Stimulated activated CD8-positive, alpha-beta memory T cell treated with anti-CD3 and anti-CD28 coated beads, Interleukin-4, amount 100 ng/mL, for 1 hour (primary cell): ENCODE results near the gene ITSN1.
"Not testable (repeated sequence)": the region's sequence is repeated elsewhere in the genome, so short reads cannot be mapped to it uniquely, and the experiment has no call there.

Experiments used
- DNase-seq, 2 donors: peaks; one replicate each; pipeline ENCODE4 v3.0.0-alpha.2; 2020; ENCODE audit warnings: low read depth in 2 of 2, low spot score in 1 of 2

The ITSN1 gene

DNA sequence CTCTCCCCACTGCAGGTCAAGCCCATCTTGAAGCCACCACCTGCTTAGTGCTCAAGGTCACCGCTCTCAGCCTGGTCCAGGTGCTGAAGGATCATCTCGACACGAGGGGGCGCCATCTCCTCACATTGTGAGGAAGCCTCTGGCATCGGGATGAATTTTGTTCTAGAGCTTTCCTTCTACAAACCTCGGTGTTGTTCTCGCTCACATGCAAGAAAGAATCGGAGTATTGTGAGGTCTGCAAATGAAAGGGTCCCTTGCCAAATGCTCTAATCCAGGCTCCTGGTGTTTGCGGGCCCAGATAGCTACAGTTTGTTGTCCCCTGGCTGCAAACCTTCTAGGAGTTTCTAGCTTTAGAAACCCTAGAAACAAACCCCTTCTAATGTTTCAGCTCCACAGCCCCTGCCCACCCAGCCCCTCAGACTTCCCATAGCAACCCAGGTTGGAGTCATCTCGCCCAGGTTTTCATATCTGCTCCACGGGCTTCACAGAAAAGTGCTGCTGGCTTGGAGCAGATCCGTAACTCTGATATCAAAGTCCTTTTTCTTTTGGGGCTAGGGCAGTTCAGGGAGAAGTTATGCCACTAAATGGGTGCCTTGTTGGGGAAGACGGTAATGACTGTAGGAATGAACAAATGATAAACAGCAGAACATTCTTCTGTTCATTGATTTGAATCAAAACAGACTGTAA is 281.9 kb downstream of the ITSN1 start:
- DNase-seq, result peak; percentile 90 to 93

- no peak for DNase-seq
Measured at GRCh38 chr21:33924766-33925100, 282.4 kb downstream of the ITSN1 start.

- DNase-seq, result not testable (repeated sequence)
Measured at GRCh38 chr21:33926248-33926647, 283.9 kb downstream of the ITSN1 start.

- DNase-seq, result not testable (repeated sequence)
Measured at GRCh38 chr21:33931052-33931798, 288.9 kb downstream of the ITSN1 start.

DNA sequence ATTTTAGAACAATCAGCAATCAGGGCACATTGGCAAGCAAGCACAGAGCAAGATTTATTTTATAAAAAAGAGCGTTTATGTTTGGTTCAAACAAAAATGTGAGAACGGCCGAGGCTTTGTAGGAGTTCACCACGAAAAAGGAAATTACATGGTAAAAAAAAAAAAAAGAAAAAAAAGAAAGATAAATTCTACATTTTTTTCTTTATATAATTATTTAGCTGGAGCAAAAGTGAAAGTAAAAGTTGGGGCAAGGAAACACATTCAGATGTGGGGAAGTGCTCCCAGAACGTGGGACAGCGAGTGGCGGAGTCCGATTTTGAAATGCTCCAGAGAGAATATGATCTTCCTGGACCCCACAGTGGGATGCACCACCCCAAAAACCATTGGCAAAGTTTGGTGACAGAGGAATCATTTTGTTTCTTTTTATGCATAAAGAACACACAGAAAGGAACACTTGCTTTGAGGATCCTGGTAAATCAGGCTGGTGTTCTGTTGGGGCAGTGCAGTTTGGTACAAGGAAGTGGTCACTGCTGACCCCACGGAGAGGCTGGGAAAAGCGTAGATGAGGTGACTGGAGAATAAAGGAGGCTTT is 289.6 kb downstream of the ITSN1 start:
- no peak for DNase-seq

GRCh38 chr21:33932731-33933130 is 290.4 kb downstream of the ITSN1 start:
- DNase-seq, result no peak

GRCh38 chr21:33936301-33937038 is 294.2 kb downstream of the ITSN1 start:
- no peak for DNase-seq

GRCh38 chr21:33937146-33937545 is 294.8 kb downstream of the ITSN1 start:
- no peak for DNase-seq

- no peak for DNase-seq
Measured at GRCh38 chr21:33937931-33938339, 295.6 kb downstream of the ITSN1 start.

GRCh38 chr21:33938381-33938780 is 296.1 kb downstream of the ITSN1 start:
- no peak for DNase-seq

- DNase-seq, result no peak
Measured at GRCh38 chr21:33939226-33939625, 296.9 kb downstream of the ITSN1 start.

- DNase-seq, result no peak
Measured at GRCh38 chr21:33940164-33940880, 298.0 kb downstream of the ITSN1 start.

GRCh38 chr21:33940881-33941245 is 298.6 kb downstream of the ITSN1 start:
- DNase-seq, result no peak

DNA sequence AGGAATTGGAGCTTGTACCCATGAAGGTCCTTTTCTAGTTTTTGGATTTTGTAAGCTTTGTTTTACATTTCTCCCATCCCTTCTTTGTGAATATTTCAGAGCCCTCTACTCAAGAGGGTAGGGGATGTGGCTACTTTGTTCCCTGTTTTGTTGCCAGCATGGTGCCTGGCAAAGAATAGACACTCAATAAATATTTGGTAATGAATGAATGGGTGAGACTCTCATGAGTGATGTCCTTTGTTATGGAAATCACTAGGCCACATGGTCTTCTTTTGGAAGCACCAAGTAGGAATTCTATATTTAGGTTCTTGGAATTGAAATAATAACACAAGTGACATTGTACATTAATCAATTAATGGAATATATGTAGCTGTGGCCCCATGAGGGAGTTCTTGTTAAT is 300.1 kb downstream of the ITSN1 start:
- no peak for DNase-seq

DNA sequence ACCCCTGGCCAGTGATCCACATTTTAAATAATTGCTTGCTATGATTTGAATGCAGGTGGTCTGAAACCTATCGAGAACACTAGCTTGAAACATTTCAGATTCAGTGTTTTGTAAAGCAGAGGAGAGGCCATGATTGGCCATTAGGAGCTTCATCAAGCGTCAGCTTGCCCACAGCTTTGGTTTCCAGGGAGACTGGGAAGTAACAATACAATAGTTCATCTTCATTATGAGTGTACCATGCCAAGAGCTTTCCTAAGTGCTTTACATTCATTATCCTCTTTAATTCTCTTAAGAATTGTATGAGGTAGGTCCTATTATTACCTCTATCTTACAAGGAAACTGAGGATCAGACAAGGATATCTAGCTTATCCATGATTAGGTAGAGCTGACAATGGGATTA is 301.0 kb downstream of the ITSN1 start:
- DNase-seq, result no peak

DNA sequence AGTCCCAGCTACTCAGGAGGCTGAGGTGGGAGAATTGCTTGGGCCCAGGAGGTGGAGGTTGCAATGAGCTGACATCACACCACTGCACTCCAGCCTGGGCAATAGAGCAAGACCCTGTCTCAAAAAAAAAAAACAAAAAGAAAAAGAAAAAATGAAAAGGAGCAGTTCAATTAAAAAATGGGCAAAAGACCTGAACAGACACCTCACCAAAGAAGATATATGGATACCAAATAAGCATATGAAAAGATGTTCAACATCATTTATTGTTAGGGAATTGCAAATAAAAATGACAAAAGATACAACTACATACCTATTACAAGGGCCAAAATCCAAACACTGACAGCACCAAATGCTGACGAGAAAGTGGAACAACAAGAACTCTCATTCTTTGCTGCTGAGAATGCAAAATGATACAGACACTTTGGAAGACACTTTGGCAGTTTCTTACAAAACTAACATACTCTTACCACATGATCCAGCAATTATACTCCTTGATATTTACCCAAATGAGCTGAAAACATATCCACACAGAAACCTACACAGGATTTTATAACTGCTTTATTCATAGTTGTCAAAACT is 302.0 kb downstream of the ITSN1 start:
- no peak for DNase-seq

GRCh38 chr21:33945652-33946270 is 303.5 kb downstream of the ITSN1 start:
- DNase-seq, result no peak

DNA sequence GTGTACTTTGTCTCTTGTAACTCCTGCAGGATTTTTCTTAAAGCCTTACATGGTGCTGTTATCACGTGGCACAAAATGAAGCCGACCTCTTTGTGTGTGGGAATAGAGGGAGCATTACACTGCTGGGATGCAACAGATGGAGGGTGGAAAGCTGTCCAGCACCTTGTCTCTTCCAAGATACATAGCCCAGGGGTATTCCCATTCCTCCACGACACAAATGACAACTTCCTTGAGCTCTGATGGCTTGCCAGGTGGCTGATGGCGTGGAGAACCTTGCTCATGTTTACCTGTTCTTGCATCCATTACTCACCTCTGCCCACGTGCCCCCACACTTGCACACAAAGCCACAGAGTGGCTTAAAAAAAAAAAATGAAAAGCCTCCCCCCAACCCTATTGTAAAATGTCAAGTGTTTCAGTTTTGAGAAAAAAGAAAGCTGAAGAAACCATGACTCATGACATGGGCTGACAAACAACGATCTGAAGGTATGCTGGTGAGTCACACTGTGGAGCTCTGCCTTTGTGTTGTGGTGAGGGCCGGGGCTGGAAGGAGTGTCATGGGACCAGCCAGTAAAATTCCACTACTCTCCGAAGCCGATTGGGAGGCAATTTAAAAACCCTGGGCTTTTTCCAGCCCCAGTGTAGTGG is 305.3 kb downstream of the ITSN1 start:
- peak; percentile 56 to 65 for DNase-seq

DNA sequence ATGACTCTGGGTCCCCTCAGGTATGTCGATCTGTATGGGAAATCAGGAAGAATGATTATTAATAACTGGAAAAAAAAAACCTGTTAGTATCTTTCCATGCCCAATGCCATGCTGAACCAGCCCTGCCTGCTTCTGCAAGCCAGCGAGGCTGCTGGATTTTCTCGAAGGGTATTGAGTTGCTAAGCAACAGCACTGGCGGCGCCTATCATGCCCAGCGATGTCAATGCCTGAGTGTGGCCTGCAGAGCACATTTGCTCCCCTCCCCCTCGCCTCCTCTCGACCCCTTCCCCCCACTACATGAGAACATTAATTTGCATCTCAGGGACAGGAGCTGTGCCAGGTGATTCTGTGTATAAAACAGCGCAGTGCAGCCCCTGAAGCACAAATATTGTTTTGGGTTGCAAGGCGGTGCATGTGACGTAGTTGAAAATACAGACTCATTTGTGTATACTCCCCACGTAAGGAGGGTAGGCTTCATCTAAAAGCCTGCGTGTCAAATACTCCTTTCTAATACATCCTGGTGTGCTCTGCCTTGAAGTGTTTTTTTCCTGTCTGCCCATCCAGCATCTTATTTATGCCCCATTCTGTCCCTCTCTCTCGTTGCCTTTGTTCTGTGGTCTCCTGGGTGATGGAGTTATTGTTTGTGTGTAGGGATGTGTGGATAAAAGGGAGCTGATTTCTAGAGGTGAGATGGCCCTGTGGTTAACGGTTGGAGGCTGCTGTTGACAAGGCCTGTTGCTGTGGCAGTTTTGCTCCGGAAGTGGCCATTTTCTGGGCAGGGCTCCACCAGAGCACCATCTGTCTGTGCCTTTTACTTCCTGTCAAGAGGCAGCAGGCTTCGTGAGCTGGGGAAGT is 306.0 kb downstream of the ITSN1 start:
- peak; percentile 62 to 63 for DNase-seq
